Measurements from ENCODE around the gene SEMA3A.

The SEMA3A gene

GRCh38 chr7:84113906-84114850 lies 80.4 kb downstream of the SEMA3A start:
- H3K4me2 ChIP-seq (ENCODE audit: low read length), result no peak overlapping the region
- no peak for TF ChIP-seq EZH2phosphoT487 (IDR thresholded peaks at IDR 0.05; ENCODE audit: low read depth)
- TF ChIP-seq CTCF (IDR thresholded peaks at IDR 0.05; ENCODE audit: low read depth, low read length), result no peak
- H3K27ac ChIP-seq (ENCODE audit: low read length), result no peak overlapping the region
- H3K27me3 ChIP-seq (ENCODE audit: low read depth, low read length), result no peaks in the 10 kb centered on the region
- H4K20me1 ChIP-seq (ENCODE audit: insufficient read depth, low read length), result no peaks in the 10 kb centered on the region
- no peaks in the 10 kb centered on the region for H3K9me3 ChIP-seq (ENCODE audit: insufficient read depth, low read length)
- H3K9ac ChIP-seq (ENCODE audit: low read length), result no peak overlapping the region
- H3K4me3 ChIP-seq (ENCODE audit: low read length), result no peak overlapping the region
- no peak overlapping the region for H2AFZ ChIP-seq (ENCODE audit: low read depth, low read length)
- no peaks in the 10 kb centered on the region for H3K4me1 ChIP-seq (ENCODE audit: low read length)
- H3K36me3 ChIP-seq (replicated peaks; ENCODE audit: low read depth, low read length), result no peaks in the 10 kb centered on the region
- no peaks in the 10 kb centered on the region for H3K79me2 ChIP-seq (ENCODE audit: low read length)

GRCh38 chr7:84113286-84113685 lies 81.3 kb downstream of the SEMA3A start:
- Histone ChIP-seq H3K27ac (ENCODE audit: low read length) (no peak overlapping the region), H3K9ac (ENCODE audit: low read length) (no peak overlapping the region), H3K4me2 (ENCODE audit: low read length) (no peak overlapping the region), H2AFZ (ENCODE audit: low read depth, low read length) (no peak overlapping the region), H3K27me3 (ENCODE audit: low read depth, low read length) (no peaks in the 10 kb centered on the region), H4K20me1 (ENCODE audit: insufficient read depth, low read length) (no peaks in the 10 kb centered on the region), H3K79me2 (ENCODE audit: low read length) (no peaks in the 10 kb centered on the region), H3K9me3 (ENCODE audit: insufficient read depth, low read length) (no peaks in the 10 kb centered on the region), H3K4me3 (ENCODE audit: low read length) (no peak overlapping the region), H3K36me3 (replicated peaks; ENCODE audit: low read depth, low read length) (no peaks in the 10 kb centered on the region), H3K4me1 (ENCODE audit: low read length) (no peaks in the 10 kb centered on the region)
- no peak for TF ChIP-seq CTCF (IDR thresholded peaks at IDR 0.05; ENCODE audit: low read depth, low read length)
- TF ChIP-seq EZH2phosphoT487 (IDR thresholded peaks at IDR 0.05; ENCODE audit: low read depth), result no peak

- Histone ChIP-seq H3K36me3 (replicated peaks; ENCODE audit: low read depth, low read length) (no peaks in the 10 kb centered on the region), H3K4me1 (ENCODE audit: low read length) (no peaks in the 10 kb centered on the region), H3K4me3 (ENCODE audit: low read length) (no peak overlapping the region), H3K27ac (ENCODE audit: low read length) (no peak overlapping the region), H4K20me1 (ENCODE audit: insufficient read depth, low read length) (no peaks in the 10 kb centered on the region), H3K9ac (ENCODE audit: low read length) (no peak overlapping the region), H3K9me3 (ENCODE audit: insufficient read depth, low read length) (no peaks in the 10 kb centered on the region), H2AFZ (ENCODE audit: low read depth, low read length) (no peak overlapping the region), H3K27me3 (ENCODE audit: low read depth, low read length) (no peaks in the 10 kb centered on the region), H3K79me2 (ENCODE audit: low read length) (no peaks in the 10 kb centered on the region), H3K4me2 (ENCODE audit: low read length) (no peak overlapping the region)
- TF ChIP-seq EZH2phosphoT487 (IDR thresholded peaks at IDR 0.05; ENCODE audit: low read depth), result no peak
- TF ChIP-seq CTCF (IDR thresholded peaks at IDR 0.05; ENCODE audit: low read depth, low read length), result no peak
These were observed 81.8 kb downstream of the SEMA3A start for GRCh38 chr7:84112771-84113170.

- TF ChIP-seq EZH2phosphoT487 (IDR thresholded peaks at IDR 0.05; ENCODE audit: low read depth) (no peak), CTCF (IDR thresholded peaks at IDR 0.05; ENCODE audit: low read depth, low read length) (no peak)
- H3K79me2 ChIP-seq (ENCODE audit: low read length), result no peaks in the 10 kb centered on the region
- H2AFZ ChIP-seq (ENCODE audit: low read depth, low read length), result no peak overlapping the region
- no peak overlapping the region for H3K4me2 ChIP-seq (ENCODE audit: low read length)
- no peaks in the 10 kb centered on the region for H3K36me3 ChIP-seq (replicated peaks; ENCODE audit: low read depth, low read length)
- no peaks in the 10 kb centered on the region for H3K27me3 ChIP-seq (ENCODE audit: low read depth, low read length)
- H3K4me3 ChIP-seq (ENCODE audit: low read length), result no peak overlapping the region
- H3K4me1 ChIP-seq (ENCODE audit: low read length), result no peaks in the 10 kb centered on the region
- H4K20me1 ChIP-seq (ENCODE audit: insufficient read depth, low read length), result no peaks in the 10 kb centered on the region
- H3K9me3 ChIP-seq (ENCODE audit: insufficient read depth, low read length), result no peaks in the 10 kb centered on the region
- H3K9ac ChIP-seq (ENCODE audit: low read length), result no peak overlapping the region
- H3K27ac ChIP-seq (ENCODE audit: low read length), result no peak overlapping the region
These were observed 82.7 kb downstream of the SEMA3A start for GRCh38 chr7:84111842-84112241.

Measured in OCI-LY3 (cell line).